PC-3 (cell line): ENCODE data around the gene TBXAS1. TPM values are rescaled to one million over a fixed set of nuclear protein-coding genes. Genes with fewer than 3 reads are reported as not detected.

Experiments used
- ATAC-seq: fragments of 200-7000 bp; cut with Tn5 transposase; 2 replicates; pipeline ENCODE4 v1.9.1; 2020; ENCODE audit warnings: mild to moderate bottlenecking, moderate library complexity
- BruUV-seq: library from RNA; stranded (reverse); fragments of 400-500 nt; replicated peaks from 2 replicates; lab custom pipeline; 2021; lab: Mats Ljungman, UMichigan
- CTCF ChIA-PET: fragments of 300-600 bp; sonication (Branson Sonifier 250); formaldehyde crosslinking; loops from one replicate; lab custom pipeline; 2022; ENCODE audit warnings: antibody characterized with exemption; lab: Charles Lee
- POLR2A ChIA-PET: fragments of 300-600 bp; sonication (Branson Sonifier 250); formaldehyde crosslinking; loops from one replicate; lab custom pipeline; 2022; ENCODE audit warnings: antibody characterized with exemption; ENCODE audit not compliant: unreplicated experiment; lab: Charles Lee
- DNase-seq: peaks from one replicate; pipeline ENCODE4 v3.0.0-alpha.2; 2015
- H2AFZ ChIP-seq: fragments of 300-600 bp; sonication (generic); 2 replicates; pipeline ENCODE4 v1.6.0; 2016; ENCODE audit warnings: antibody characterized with exemption, low read length
- H3F3A ChIP-seq: fragments of 300-600 bp; sonication (generic); one replicate; pipeline ENCODE4 v1.6.0; 2017; ENCODE audit warnings: antibody characterized with exemption, low read length, control low read depth, mild to moderate bottlenecking; ENCODE audit not compliant: unreplicated experiment
- H3K27ac ChIP-seq: fragments of 300-600 bp; sonication (generic); 2 replicates; pipeline ENCODE4 v1.5.1; 2016; ENCODE audit warnings: mild to moderate bottlenecking, low read length
- H3K27me3 ChIP-seq: fragments of 300-600 bp; sonication (generic); 2 replicates; pipeline ENCODE4 v1.6.1; 2016; ENCODE audit warnings: low read length, mixed read lengths
- H3K36me3 ChIP-seq: fragments of 300-600 bp; sonication (generic); 2 replicates; pipeline ENCODE4 v1.6.1; 2016; ENCODE audit warnings: low read depth, mixed run types, low read length, mixed read lengths
- H3K4me1 ChIP-seq: fragments of 300-600 bp; sonication (generic); 2 replicates; pipeline ENCODE4 v1.5.1; 2016; ENCODE audit warnings: low read length; ENCODE audit not compliant: insufficient read depth
- H3K4me2 ChIP-seq: fragments of 300-600 bp; sonication (generic); 2 replicates; pipeline ENCODE4 v1.6.0; 2016; ENCODE audit warnings: low read length
- H3K4me3 ChIP-seq: fragments of 300-600 bp; sonication (generic); 2 replicates; pipeline ENCODE4 v1.5.1; 2016; ENCODE audit warnings: mild to moderate bottlenecking, low read length, mixed read lengths
- H3K79me2 ChIP-seq: fragments of 300-600 bp; sonication (generic); 2 replicates; pipeline ENCODE4 v1.6.1; 2017; ENCODE audit warnings: low read length, mixed read lengths
- H3K9ac ChIP-seq: fragments of 300-600 bp; sonication (generic); 2 replicates; pipeline ENCODE4 v1.6.0; 2016; ENCODE audit warnings: mild to moderate bottlenecking, low read length
- H3K9me2 ChIP-seq: fragments of 300-600 bp; sonication (generic); replicated peaks from 2 replicates; pipeline ENCODE4 v1.6.1; 2016; ENCODE audit warnings: mixed run types, low read length, mixed read lengths
- H3K9me3 ChIP-seq: fragments of 300-600 bp; sonication (generic); 2 replicates; pipeline ENCODE4 v1.6.1; 2016; ENCODE audit warnings: low read length, mixed read lengths
- H4K20me1 ChIP-seq: fragments of 300-600 bp; sonication (generic); 2 replicates; pipeline ENCODE4 v1.6.1; 2016; ENCODE audit warnings: low read length, mixed read lengths
- EZH2 ChIP-seq: fragments of 300-600 bp; sonication (generic); IDR thresholded peaks from one replicate; pipeline ENCODE4 v1.6.1; 2017; ENCODE audit warnings: antibody characterized with exemption, mild to moderate bottlenecking, low read length; ENCODE audit not compliant: unreplicated experiment
- EZH2phosphoT487 ChIP-seq: fragments of 300-600 bp; sonication (generic); IDR thresholded peaks from 2 replicates; pipeline ENCODE4 v1.6.1; 2018; ENCODE audit warnings: mild to moderate bottlenecking, antibody characterized with exemption, low read length, borderline replicate concordance
- intact Hi-C: fragments of 100-400 bp; cut with micrococcal nuclease; formaldehyde crosslinking; loops from 2 replicates; pipeline ENCODE4 v1.9.0; 2023
- total RNA-seq: library from RNA; depleted of rRNA; stranded (reverse); fragments of >200 nt; gene quantifications from 2 replicates; pipeline ENCODE4 v1.2.3, GENCODE V29; 2014
- TF ChIP-seq, protein P1 (sequence below): fragments of 300-600 bp; sonication (generic); conservative IDR thresholded peaks from 2 replicates; pipeline ENCODE4 v1.5.1; 2017; ENCODE audit warnings: antibody characterized with exemption, low read depth, mild to moderate bottlenecking, low read length

Gene TBXAS1
- total RNA-seq, 1 experiment from 2014 or later: 21.8 TPM

DNA sequence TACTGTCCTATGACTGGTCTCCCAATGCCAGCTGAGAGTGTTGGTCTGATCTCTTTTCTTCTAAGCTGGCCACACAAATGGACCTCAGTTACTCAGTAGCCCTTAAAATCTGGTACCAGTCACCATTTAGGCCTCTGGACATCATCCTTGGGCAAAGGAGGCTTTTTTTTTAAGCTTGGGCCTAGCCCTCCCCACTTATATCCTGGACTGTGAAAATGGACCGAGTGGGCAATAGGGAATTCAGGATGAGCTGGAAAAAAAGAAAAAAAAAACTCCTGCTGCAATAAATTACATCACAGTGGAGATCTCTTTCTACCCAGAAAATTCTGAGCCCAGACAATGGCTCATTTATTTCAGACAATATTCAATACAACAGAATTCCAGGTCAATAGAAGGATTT is 165.3 kb downstream of the TBXAS1 start:
- H3K4me3 ChIP-seq: no peak overlapping the region
- H3K27me3 ChIP-seq: no peaks in the 10 kb centered on the region
- no peaks in the 10 kb centered on the region for H4K20me1 ChIP-seq
- no peaks in the 10 kb centered on the region for H3K79me2 ChIP-seq
- no peak overlapping the region for H2AFZ ChIP-seq
- no peak overlapping the region for H3K27ac ChIP-seq
- ChIA-PET POLR2A (interaction anchor here (0.6 kb wide), 1 partner anchor 333 kb away, joined by 5 read pairs; no protein-coding TSS in a partner anchor), CTCF (interaction anchor here (0.6 kb wide), 1 partner anchor 1880 kb away, joined by 11 read pairs; no protein-coding TSS in a partner anchor)
- H3F3A ChIP-seq: no peaks in the 10 kb centered on the region
- no peak overlapping the region for H3K9ac ChIP-seq
- H3K4me2 ChIP-seq: no peak overlapping the region
- H3K9me3 ChIP-seq: no peaks in the 10 kb centered on the region
- TF ChIP-seq EZH2phosphoT487 (no peak), EZH2 (no peak)
- TF ChIP-seq, protein P1, sequence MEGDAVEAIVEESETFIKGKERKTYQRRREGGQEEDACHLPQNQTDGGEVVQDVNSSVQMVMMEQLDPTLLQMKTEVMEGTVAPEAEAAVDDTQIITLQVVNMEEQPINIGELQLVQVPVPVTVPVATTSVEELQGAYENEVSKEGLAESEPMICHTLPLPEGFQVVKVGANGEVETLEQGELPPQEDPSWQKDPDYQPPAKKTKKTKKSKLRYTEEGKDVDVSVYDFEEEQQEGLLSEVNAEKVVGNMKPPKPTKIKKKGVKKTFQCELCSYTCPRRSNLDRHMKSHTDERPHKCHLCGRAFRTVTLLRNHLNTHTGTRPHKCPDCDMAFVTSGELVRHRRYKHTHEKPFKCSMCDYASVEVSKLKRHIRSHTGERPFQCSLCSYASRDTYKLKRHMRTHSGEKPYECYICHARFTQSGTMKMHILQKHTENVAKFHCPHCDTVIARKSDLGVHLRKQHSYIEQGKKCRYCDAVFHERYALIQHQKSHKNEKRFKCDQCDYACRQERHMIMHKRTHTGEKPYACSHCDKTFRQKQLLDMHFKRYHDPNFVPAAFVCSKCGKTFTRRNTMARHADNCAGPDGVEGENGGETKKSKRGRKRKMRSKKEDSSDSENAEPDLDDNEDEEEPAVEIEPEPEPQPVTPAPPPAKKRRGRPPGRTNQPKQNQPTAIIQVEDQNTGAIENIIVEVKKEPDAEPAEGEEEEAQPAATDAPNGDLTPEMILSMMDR: no peak
- BruUV-seq: no TSS peak
- H3K36me3 ChIP-seq: no peaks in the 10 kb centered on the region
- H3K4me1 ChIP-seq: peaks cover 6% of the 10 kb centered on the region; the same call in 1 of the 2 replicates
- intact Hi-C loops: no loop called here
- ATAC-seq: no peak
- DNase-seq: no peak
- no peaks in the 10 kb centered on the region for H3K9me2 ChIP-seq

DNA sequence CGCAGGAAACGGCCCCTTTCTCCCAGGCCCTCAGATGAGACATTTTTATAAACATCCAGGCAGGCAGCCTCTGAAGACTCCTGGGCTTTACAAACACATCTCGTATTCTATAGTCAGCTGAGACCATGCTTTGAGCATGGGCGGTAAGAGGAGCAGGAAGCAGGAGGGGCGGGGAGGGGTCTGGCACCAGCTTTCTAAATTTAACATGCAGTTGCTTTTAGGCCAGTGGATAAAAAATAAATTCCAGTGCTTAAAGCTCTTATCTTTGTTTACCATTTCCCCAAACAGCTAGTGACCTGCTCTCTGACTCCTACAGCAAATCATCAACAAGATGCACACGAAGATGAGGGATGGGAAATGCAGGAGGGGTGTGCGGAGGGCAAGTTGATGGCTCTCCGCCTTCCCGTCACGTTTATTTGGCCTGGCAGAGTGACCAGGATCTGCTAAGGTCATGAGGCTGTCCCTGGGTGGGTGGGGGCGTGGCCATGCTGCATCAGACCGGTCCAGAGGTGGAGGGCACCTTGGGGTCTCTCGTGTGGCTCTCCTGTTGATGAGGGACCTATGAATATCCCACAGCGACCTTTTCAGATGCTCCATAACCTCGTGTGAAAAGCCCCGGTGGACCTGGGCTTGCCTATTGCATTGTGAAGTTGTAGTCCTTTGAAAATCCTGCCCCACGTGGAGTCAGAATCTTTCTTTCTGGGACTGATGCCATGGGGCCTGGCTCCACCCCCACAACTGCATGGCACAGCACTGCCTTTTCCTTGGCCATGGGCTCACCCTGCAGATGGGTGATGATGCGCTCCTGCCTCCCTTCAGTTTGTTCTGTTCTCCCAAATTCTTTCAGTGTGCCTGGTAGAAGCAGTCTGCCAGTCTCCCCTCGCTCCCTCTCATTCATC is 166.2 kb downstream of the TBXAS1 start:
- intact Hi-C loops: no loop called here
- no TSS peak for BruUV-seq
- POLR2A ChIA-PET: no interaction called here

More for the DNA sequence above, 166.2 kb downstream of the TBXAS1 start:
- H3K27ac ChIP-seq: no peak overlapping the region
- H4K20me1 ChIP-seq: no peaks in the 10 kb centered on the region
- TF ChIP-seq EZH2: no peak
- no peak for TF ChIP-seq EZH2phosphoT487
- TF ChIP-seq, protein P1: no peak
- no peak overlapping the region for H3K9ac ChIP-seq
- CTCF ChIA-PET: interaction anchor here (0.6 kb wide), 1 partner anchor 1881 kb away, joined by 11 read pairs; no protein-coding TSS in a partner anchor
- DNase-seq: peak; percentile 24
- no peaks in the 10 kb centered on the region for H3K79me2 ChIP-seq
- H3K27me3 ChIP-seq: no peaks in the 10 kb centered on the region
- peaks cover 6% of the 10 kb centered on the region; the same call in 1 of the 2 replicates for H3K4me1 ChIP-seq
- no peaks in the 10 kb centered on the region for H3K9me2 ChIP-seq
- no peaks in the 10 kb centered on the region for H3K36me3 ChIP-seq
- H3K4me2 ChIP-seq: no peak overlapping the region
- H3F3A ChIP-seq: no peaks in the 10 kb centered on the region
- no peak overlapping the region for H3K4me3 ChIP-seq
- peak; percentile 68 for ATAC-seq
- H2AFZ ChIP-seq: no peak overlapping the region
- H3K9me3 ChIP-seq: no peaks in the 10 kb centered on the region
